MCF 10A (cell line): Measurements from ENCODE around the gene NSG1. TPM values are rescaled to one million over a fixed set of nuclear protein-coding genes. Genes with fewer than 3 reads are reported as not detected.

ENCODE experiments used
- BruUV-seq: library from RNA; stranded (reverse); fragments of 400-500 nt; replicated peaks from 2 replicates; lab custom pipeline; 2021; lab: Mats Ljungman, UMichigan
- CTCF ChIA-PET: fragments of 300-600 bp; sonication (Branson Sonifier 250); formaldehyde crosslinking; extraction: SDS; loops from one replicate; lab custom pipeline; 2021; ENCODE audit warnings: antibody characterized with exemption, inconsistent platforms; lab: Yijun Ruan, JAX
- POLR2A ChIA-PET: fragments of 300-600, 350-650 bp; sonication (Branson Sonifier 250); formaldehyde crosslinking; extraction: SDS; loops from one replicate; lab custom pipeline; 2020; ENCODE audit warnings: antibody characterized with exemption, inconsistent platforms; lab: Yijun Ruan, JAX
- DNase-seq: peaks from one replicate; pipeline ENCODE4 v3.0.0-alpha.2; 2018; ENCODE audit not compliant: unreplicated experiment
- H3K27ac Mint-ChIP-seq: one replicate; pipeline ENCODE4 v1.8.0; 2022; ENCODE audit warnings: mild to moderate bottlenecking, low read depth, mixed read lengths; ENCODE audit not compliant: unreplicated experiment
- H3K27me3 Mint-ChIP-seq: one replicate; pipeline ENCODE4 v1.8.0; 2022; ENCODE audit warnings: mixed read lengths; ENCODE audit not compliant: insufficient read depth, unreplicated experiment
- H3K36me3 Mint-ChIP-seq: one replicate; pipeline ENCODE4 v1.8.0; 2022; ENCODE audit warnings: mild to moderate bottlenecking, moderate library complexity, mixed read lengths; ENCODE audit not compliant: insufficient read depth, unreplicated experiment
- H3K4me1 Mint-ChIP-seq: one replicate; pipeline ENCODE4 v1.8.0; 2022; ENCODE audit warnings: mixed read lengths; ENCODE audit not compliant: insufficient read depth, unreplicated experiment
- H3K4me3 Mint-ChIP-seq: one replicate; pipeline ENCODE4 v1.8.0; 2022; ENCODE audit warnings: mild to moderate bottlenecking, moderate library complexity, mixed read lengths; ENCODE audit not compliant: unreplicated experiment
- H3K9me3 Mint-ChIP-seq: one replicate; pipeline ENCODE4 v1.8.0; 2022; ENCODE audit warnings: mixed read lengths; ENCODE audit not compliant: unreplicated experiment
- intact Hi-C: fragments of 100-400 bp; cut with micrococcal nuclease; formaldehyde crosslinking; loops from 2 replicates; pipeline ENCODE4 v1.14.1; 2022
- total RNA-seq: library from RNA; stranded (reverse); gene quantifications from 2 replicates; pipeline ENCODE4 v1.2.3, GENCODE V29; 2022
- TF ChIP-seq, protein P1 (sequence below): fragments of 200-600 bp; IDR thresholded peaks from one replicate; pipeline ENCODE4 v1.8.0; 2022; ENCODE audit warnings: antibody characterized with exemption, mild to moderate bottlenecking; ENCODE audit not compliant: unreplicated experiment

Gene NSG1
- total RNA-seq, 1 experiment from 2014 or later: 6.7 TPM

DNA sequence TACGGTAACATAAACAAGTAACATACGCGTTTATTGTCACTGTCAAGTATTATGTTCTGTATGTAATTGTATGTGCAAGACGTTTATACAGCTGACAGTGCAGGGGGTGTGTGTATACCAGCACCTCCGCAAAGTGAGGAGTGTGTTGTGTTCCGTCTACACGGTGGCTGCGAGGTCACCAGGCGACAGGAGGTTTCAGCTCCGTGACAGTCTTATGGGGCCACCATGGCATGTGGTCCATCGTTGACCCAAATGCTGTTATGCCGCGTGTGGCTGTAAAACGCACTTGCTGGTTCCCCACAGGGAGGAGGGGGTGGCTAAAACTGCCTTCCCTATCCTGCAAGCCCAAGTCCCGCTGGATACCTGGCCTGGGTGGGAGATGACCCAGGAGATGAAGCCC, 25.0 kb downstream of the NSG1 start:
- no peak for DNase-seq
- Mint-ChIP-seq H3K4me3 (no peak overlapping the region), H3K9me3 (no peaks in the 10 kb centered on the region), H3K4me1 (no peaks in the 10 kb centered on the region), H3K27me3 (no peaks in the 10 kb centered on the region), H3K36me3 (no peaks in the 10 kb centered on the region), H3K27ac (no peak overlapping the region)
- CTCF ChIA-PET: interaction anchor here (0.6 kb wide), 2 partner anchors 16 to 20 kb away, joined by 3 to 4 read pairs; no protein-coding TSS in a partner anchor
- BruUV-seq: no TSS peak
- TF ChIP-seq, protein P1, sequence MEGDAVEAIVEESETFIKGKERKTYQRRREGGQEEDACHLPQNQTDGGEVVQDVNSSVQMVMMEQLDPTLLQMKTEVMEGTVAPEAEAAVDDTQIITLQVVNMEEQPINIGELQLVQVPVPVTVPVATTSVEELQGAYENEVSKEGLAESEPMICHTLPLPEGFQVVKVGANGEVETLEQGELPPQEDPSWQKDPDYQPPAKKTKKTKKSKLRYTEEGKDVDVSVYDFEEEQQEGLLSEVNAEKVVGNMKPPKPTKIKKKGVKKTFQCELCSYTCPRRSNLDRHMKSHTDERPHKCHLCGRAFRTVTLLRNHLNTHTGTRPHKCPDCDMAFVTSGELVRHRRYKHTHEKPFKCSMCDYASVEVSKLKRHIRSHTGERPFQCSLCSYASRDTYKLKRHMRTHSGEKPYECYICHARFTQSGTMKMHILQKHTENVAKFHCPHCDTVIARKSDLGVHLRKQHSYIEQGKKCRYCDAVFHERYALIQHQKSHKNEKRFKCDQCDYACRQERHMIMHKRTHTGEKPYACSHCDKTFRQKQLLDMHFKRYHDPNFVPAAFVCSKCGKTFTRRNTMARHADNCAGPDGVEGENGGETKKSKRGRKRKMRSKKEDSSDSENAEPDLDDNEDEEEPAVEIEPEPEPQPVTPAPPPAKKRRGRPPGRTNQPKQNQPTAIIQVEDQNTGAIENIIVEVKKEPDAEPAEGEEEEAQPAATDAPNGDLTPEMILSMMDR: no peak
- intact Hi-C loops: no loop called here
- POLR2A ChIA-PET: interaction anchor here (0.7 to 1.0 kb wide), 2 partner anchors 11 to 100 kb away, joined by 3 to 4 read pairs; no protein-coding TSS in a partner anchor

DNA sequence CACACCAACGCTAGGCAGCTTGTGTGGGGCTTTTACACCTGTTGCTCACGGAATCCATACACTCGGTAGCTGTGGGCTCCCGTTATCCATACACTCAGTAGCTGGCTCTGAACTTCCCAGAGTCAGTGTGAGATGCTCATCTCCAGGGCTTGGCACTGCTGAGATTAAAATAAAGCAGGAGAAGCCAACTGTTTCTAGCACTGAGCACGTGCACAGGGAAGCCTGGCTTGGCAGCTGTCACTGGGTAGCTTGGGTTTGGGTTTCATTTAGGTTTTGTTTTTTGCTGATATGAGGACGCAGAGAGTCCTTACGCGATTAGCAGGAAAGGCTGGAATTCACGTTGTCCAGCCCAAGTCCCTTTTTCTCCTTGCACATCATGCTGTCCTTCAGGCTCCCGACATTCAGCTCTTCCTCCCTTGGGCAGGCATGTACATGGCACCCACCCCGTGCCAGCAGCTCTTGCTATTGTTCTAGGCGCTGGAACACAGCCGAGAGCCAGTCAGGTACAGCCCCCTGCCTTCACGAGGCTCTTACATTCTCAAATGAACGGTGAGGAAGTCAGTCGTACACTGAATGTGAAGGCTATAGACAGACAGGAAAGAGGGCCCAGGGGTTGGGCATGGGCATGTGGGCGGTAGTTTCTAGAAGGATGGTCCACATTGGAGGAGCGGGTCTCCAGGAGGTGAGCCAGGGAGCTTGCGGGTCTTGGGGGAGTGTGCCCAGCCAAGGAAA, 25.9 kb downstream of the NSG1 start:
- Mint-ChIP-seq H3K4me3 (no peak overlapping the region), H3K27ac (no peak overlapping the region), H3K4me1 (no peaks in the 10 kb centered on the region), H3K27me3 (no peaks in the 10 kb centered on the region), H3K36me3 (no peaks in the 10 kb centered on the region), H3K9me3 (no peaks in the 10 kb centered on the region)
- intact Hi-C loops: no loop called here
- TF ChIP-seq, protein P1: no peak
- no peak for DNase-seq
- no TSS peak for BruUV-seq
- ChIA-PET POLR2A (no interaction called here), CTCF (interaction anchor here (0.6 to 1.4 kb wide), 4 partner anchors 13 to 1922 kb away, joined by 3 to 7 read pairs (median 4); no protein-coding TSS in a partner anchor)

DNA sequence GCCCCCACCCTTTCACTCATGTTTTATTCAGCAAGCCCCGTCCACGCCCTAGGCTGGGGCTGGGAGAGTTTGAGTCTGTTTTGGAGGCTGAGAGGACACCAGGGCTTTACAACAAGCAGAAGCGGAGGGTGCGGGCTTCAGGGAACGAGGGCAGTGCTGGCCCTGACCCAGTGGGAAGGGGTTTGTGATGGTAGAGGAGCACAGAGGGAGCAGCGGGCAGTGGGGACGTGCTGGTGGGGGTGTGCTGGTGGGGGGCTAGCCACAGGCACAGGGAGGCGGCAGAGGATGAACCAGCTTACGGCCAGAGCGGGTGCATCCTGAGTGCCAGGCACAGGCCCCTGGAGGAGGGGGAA, 26.4 kb downstream of the NSG1 start:
- intact Hi-C loops: no loop called here
- DNase-seq: no peak
- no peak overlapping the region for H3K4me3 Mint-ChIP-seq
- H3K27me3 Mint-ChIP-seq: no peaks in the 10 kb centered on the region
- no peaks in the 10 kb centered on the region for H3K4me1 Mint-ChIP-seq
- peaks cover 3% of the 10 kb centered on the region for H3K36me3 Mint-ChIP-seq
- no peak overlapping the region for H3K27ac Mint-ChIP-seq
- TF ChIP-seq, protein P1: no peak
- H3K9me3 Mint-ChIP-seq: no peaks in the 10 kb centered on the region
- no TSS peak for BruUV-seq
- CTCF ChIA-PET: interaction anchor here (1.0 to 1.4 kb wide), 2 partner anchors 13 to 17 kb away, joined by 4 to 7 read pairs; no protein-coding TSS in a partner anchor
- POLR2A ChIA-PET: no interaction called here

DNA sequence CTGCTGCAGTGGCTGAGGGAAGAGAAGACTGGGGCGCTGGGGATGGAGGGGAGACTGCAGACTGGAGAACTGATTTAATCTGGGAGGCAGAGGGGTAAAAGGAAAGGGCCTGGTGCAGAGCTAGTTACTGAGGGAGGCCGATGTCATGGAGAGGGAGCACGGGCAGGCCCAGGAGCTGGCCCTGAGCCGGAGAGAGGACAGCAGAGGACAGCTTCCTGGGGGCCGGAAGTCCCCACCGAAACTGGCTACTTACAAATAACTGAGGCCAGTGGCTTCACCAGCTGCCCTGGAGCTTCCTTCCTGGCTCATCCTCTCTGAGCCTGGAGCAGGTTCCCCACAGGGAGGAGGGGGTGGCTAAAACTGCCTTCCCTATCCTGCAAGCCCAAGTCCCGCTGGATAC, 26.9 kb downstream of the NSG1 start:
- no peak overlapping the region for H3K27ac Mint-ChIP-seq
- H3K27me3 Mint-ChIP-seq: no peaks in the 10 kb centered on the region
- TF ChIP-seq, protein P1: no peak
- H3K9me3 Mint-ChIP-seq: no peaks in the 10 kb centered on the region
- no peak overlapping the region for H3K4me3 Mint-ChIP-seq
- ChIA-PET CTCF (interaction anchor here (0.6 to 1.4 kb wide), 2 partner anchors 12 to 13 kb away, joined by 3 to 4 read pairs; no protein-coding TSS in a partner anchor), POLR2A (no interaction called here)
- H3K4me1 Mint-ChIP-seq: no peaks in the 10 kb centered on the region
- DNase-seq: no peak
- no TSS peak for BruUV-seq
- intact Hi-C loops: no loop called here
- peaks cover 7% of the 10 kb centered on the region for H3K36me3 Mint-ChIP-seq
